HG03565 (cell line): Measurements from ENCODE around the gene NGEF.

Experiments
- ATAC-seq: cut with Tn5 transposase; IDR thresholded peaks from one replicate; pipeline ENCODE4 v1.9.1; 2021; ENCODE audit warnings: mild to moderate bottlenecking, moderate library complexity; ENCODE audit not compliant: unreplicated experiment

Gene NGEF

DNA sequence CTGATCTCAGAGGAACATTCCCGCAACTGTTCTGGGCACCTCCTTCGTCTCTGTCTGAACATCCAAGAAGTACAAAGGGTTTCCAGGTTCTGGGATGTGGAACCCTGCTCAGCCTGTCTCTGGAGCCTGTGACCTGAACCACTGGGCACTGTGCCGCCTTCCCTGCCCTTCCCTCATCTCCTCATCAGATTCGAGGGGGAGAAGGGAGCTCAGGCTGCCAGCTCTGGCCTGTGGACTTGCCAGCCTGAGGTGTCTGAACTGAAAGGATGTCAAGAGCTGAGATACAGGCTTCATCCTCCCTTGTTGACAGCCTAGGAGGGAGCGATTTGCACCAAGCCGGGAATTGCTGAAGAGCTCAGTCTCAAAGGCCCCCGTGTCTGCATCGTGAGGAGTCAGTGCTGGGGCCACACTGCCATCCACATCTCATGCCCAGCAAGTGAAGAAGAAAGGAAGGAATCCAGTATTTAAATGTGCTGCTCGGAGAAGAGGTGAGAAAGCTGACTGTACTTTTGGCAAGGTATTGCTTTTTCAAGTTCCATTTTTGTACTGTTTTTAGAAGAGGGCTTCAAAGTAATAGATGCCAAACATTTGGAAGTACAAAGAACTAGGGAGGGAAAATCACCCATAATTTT, 32.0 kb upstream of the NGEF start:
- no peak for ATAC-seq

DNA sequence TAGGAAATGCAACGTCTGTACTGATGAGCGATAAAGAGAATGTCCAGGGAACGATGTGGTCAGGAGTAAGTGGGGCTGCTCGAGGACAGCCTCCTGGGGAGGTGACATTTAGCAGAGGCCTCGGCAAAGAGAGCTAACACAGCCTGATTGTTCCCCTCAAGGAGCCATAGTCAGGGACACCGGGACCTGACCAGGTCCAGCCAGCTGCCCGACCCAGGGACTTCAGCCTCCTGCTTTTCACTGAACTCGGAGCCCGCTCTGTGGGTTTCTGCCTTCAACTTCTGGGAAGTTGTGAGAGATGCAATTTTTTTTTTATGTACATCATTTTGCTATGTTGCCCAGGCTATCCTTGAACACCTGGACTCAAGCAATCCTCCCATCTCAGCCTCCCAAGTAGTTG, 29.5 kb upstream of the NGEF start:
- ATAC-seq, result no peak

DNA sequence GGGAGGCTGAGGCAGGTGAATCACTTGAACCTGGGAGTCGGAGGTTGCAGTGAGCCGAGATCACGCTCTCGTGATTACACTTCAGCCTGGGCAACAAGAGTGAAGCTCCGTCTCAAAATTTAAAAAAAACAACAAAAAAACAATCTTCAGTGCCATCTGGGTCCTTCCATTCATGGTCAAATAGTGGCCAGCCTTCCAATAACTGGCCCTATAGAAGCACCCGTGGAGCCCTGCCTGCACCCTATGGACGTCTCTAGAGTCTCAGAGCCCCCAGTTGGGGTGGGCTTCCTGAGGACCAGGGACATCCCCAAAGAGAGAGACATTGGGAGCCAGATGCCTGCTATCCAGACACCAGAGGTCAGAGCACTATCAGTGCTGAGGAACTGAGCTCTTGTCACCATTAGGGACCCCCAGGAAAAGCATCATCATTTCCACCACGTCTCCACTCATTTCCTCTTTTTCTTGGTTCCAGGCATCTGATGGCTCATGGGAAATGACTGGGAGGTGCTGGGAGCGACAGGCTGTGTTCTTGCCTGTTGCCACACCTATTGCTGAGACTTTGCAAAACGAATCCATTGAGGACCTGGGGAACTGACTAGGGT, 28.8 kb upstream of the NGEF start:
- ATAC-seq, result no peak

DNA sequence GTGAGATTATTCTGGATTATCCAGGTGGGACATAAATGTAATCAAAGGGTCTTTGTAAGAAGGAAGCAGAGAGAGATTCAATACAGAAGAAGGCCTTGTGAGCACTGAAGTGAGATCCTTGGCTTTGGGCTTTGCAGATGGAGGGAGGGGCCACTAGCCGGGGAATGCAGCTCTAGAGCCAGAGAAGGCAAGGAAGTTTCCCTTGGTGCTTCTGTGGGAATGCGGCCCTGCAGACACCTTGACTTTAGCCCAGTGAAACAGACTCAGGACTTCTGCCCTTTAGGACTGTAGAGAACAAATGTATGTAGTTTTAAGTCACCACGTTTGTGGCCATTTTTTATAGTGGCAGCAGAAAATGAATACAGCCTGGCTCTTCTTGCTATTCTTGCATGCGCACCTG, 27.5 kb upstream of the NGEF start:
- no peak for ATAC-seq

DNA sequence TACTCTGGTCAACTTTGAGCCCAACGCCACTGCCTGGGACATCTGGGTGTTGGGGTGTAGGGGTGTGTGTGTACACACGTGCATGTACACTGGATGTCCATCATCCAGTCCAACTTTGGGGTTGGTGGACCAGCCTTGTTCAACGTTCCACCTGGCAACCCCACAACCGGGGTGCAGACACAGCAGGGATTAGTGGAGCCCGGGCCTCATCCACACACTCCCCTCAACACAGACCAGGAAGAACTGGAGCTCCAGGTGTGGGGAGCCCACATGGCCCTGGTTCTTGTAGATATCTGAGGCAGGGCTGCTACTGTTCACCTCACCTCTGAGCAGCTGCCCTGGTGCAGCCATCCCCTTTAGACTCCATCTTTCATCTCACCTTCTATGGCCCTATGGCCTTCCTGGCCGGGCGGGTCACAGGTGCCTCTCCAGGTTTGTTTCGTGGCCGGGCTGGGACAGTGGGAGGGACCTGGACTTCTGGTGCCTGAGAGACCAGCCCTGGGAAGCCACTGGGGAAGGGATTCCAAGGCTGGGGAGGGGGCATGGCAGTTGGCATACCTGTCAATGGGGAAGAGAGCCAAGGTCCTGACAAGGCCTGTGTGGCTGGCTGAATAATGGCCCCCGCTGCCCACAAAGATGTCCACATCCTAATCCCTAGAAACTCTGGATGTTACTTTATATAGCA, 26.9 kb upstream of the NGEF start:
- no peak for ATAC-seq

DNA sequence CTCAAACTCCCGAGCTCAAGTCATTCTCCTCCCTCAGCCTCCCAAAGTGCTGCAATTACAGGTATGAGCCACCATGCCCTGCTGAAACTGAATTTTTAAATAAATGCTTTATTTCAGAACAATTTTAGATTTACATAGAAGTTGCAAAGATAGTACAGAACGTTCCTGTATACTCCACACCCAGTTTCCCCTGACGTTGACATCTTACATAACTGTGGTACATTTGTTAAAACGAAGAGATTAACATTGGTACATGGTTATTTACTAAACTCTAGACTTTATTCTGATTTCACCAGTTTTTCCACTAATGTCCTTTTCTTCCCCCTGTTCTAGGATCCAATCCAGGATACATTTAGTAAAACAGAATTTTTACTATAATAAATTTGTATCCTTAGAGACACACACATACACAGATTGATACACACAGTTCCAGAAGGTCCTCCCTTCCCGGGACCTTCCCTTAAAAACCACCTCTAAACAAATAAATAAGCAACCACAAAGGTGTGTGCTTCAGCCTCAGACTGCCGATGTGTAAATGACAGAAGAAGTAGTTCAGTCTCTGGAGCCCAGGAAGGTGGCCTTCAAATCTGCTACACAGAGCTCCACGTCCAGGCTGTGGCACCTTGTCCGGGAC, 26.3 kb upstream of the NGEF start:
- no peak for ATAC-seq

DNA sequence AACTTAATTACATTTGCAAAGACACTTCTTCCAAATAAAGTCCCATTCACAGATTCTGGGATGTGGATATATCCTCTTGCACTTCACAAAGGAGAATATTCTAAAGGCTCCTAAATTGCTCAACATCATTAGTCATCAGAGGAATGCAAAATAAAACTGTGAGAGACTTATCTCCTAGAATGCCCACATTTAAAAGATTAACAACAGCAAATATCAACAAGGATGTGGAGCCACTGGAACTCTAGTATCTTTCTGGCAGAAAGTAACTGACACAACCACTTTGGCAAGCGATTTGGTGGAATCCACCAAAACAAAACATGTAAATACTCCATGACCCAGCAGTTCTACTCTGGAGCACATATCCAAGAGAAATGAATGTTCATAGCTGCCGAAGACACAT, 24.0 kb upstream of the NGEF start:
- ATAC-seq, result no peak

DNA sequence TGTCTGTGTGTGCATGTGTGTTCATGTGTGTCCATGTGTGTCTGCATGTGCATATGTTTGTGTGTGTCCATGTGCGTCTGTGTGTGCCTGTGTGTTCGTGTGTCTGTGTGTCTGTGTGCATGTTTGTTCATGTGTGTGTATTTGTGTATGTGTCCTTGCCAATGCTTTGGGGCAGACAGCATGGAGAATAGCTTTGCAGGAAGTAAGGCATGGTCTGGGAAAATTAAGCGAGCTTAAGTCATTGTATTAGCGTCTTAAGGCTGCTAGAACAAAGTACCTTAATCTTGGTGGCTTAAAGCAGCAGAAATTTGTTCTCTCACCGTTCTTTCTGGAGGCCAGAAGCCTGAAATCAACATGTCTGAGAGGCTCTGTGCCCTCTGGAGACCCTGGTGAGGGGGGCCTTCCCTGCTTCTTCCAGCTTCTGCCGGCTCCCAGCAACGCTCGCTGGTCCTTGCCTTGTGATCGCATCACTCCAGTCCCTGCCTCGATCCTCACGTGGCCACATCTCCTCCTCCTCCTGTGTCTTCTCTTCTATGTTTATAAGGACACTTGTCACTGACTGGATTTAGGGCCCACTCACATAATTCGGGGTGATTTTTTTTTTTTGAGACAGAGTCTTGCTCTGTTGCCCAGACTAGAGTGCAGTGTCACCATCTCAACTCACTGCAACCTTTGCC, 23.2 kb upstream of the NGEF start:
- ATAC-seq, result no peak

DNA sequence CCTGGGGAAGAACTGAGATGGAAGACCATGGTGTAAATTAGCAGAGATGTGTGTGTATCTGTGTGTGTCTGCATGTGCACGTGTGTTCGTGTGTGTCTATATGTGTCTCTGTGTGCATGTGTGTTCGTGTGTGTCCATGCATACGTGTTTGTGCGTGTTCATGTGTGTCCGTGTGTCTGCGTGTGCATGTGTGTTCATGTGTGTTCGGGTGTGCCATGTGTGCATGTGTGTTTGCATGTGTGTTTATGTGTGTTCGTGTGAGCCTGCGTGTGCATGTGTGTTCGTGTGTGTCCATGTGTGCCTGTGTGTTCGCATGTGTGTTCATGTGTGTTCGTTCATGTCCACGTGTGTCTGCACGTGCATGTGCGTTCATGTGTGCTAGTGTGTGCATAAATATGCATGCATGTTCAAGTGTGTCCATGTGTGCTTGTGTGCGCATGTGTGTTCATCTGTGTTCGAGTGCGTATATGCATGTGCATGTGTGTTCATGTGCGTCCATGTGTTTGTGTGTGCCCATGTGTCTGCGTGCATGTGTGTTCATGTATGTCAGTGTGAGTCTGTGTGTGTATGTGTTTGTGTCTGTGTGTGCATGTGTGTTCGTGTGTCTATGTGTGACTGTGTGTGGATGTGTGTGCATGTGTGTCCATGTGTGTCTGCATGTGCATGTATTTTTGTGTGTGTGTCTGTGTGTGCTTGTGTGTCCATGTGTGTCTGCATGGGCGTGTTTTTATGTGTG, 22.5 kb upstream of the NGEF start:
- no peak for ATAC-seq

DNA sequence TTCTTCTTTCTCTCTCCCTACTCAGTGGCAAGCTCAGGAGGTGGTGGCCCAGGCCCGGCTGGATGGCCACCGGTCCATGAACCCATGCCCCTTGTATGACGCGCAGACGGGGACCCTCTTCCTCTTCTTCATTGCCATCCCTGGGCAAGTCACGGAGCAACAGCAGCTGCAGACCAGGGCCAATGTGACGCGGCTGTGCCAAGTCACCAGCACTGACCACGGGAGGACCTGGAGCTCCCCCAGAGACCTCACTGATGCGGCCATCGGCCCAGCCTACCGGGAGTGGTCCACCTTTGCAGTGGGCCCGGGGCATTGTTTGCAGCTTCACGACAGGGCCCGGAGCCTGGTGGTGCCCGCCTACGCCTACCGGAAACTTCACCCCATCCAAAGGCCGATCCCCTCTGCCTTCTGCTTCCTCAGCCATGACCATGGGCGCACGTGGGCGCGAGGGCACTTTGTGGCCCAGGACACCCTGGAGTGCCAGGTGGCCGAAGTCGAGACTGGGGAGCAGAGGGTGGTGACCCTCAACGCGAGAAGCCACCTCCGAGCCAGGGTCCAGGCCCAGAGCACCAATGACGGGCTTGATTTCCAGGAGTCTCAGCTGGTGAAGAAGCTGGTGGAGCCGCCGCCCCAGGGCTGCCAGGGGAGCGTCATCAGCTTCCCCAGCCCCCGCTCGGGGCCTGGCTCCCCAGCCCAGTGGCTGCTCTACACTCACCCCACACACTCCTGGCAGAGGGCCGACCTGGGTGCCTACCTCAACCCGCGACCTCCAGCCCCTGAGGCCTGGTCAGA, 21.2 kb upstream of the NGEF start:
- no peak for ATAC-seq

DNA sequence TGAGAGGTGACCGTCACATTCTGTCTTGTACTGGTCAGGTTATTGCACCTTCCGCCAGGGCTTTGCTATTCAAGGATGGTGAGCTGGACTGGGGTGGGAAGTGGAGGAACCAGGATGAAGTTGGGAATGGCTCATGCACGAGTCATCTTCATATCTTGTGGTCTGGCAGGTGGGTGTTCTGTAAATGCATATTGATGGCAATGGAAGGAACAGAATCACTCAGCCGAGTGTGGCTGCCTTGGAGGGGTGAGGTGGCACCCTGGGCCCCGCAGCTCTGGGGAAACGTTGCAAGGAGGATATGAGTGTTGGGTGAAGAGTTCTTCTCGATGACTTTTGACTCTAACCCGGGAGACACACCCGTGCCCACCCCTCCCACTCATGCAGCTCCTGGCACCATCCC, 20.6 kb upstream of the NGEF start:
- ATAC-seq, result no peak

DNA sequence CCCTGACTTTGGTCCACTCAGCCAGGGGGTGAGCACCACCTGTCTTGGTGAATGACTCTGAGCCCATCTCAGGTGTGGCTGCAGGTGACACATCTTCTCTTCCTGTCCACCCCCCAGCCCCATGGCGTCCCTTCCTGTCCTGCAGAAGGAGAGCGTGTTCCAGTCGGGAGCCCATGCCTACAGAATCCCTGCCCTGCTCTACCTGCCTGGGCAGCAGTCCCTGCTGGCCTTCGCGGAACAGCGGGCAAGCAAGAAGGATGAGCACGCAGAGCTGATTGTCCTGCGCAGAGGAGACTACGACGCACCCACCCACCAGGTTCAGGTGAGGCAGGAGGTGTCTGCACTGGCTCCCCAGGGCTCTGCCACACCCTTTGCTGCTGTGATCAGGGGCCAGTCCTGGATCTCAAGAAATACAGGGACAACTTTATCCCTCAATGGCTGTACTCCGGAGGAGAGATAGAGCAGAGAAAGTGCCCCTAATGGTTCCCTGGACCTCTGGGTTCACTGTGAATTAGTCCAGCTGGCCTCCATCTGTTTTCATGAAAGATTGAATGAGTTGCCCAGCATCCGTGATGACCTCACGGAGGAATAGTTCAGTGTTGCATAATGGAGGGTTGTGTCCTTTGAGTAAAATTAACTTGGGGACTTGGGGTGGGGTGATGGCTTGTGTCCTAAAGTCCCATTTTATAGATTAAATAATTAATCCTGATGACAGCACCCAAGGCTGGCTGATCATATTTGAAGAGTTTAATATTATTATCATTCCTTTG, 19.7 kb upstream of the NGEF start, which contains the start of gene NEU2:
TSS of gene NEU2 (plus strand) at position 122 of the 770 bp plus-strand sequence. CDS start at position 122, 0 bp downstream.
- no peak for ATAC-seq

DNA sequence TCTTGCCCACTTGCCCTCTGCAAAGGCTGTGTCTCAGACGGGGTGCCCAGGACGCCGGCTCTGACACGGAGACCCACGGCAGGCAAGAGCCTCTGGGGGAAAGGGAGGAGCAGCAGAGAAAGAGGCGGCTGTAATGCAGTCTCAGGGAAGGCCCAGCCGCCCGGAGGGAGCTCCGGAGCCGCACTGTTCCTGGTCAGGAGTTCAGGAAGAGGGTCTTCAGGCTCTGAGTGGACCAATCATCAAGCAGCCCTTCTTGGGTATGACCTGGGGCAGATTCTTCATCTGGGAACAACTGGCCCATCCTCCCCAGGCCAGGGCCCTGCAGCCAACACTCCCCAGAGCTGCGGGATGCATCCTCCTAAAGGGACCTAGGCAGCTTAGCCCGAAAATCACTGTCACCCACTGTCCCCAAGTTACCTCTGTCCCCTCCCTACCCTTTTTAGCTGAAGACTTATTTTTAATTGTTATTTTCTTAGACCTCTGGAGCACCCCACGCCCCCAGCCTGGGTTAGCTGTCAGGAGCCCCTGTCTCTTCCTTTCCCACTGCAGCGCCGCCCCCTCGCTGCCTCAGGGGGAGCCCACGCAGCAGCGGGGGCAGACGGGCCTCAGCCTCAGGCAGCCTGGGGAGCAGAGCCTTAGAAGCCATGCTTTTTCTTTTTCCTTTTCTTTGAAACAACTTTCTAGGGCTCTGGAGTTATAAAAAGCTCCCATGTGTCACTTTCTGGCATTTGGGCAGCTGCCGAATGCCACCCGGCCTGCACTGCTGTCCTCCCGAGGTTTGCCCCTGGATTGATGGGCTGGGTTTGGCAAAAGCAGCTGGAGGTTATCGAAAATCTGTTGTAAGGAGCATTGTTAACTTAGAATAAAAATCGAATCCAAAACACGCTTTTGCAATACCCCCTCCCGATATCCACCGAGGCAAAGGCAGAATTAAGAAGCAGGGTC, 18.8 kb upstream of the NGEF start:
- no peak for ATAC-seq

DNA sequence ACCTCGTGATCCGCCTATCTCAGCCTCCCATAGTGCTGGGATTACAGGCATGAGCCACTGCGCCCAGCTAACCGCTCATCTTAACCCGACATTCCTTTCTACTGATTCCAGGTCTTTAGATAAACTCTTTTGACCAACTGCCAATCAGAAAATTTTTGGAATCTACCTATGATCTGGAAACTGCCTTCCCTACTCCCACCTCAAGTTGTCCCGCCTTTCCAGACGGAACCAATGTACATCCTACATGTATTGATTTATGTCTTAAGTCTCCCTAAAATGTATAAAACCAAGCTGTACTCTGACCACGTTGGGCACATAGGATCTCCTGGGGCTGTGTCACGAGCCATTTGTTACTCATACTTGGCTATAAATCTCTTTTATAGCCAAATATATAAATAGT, 16.3 kb upstream of the NGEF start:
- no peak for ATAC-seq

DNA sequence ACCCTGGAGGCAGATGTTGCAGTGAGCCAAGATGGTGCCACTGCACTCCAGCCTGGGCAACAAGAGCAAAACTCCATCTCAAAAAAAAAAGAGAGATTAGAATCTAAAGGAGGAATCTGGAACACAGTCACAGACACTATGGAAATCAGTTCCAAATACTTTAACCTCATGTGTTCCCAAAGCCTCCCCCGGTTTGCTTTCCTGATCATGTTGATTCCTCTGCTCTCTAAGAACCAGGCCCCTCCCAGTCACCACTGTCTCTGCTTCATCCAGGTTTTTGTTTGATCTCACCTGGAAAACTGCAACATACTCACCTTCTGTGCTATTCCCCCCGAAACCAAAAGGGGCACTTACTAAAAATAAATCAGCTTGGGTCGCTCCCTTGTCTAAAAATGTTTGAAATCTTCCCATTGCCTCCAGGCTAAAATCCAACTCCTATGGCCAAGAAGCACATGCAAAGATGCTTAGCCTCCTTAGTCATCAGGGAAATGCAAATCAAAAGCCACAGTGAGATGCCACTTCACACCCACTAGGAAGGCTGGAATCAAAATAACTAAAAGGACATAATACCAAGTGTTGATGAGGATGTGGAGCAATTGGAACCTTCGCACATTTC, 13.2 kb upstream of the NGEF start:
- no peak for ATAC-seq

DNA sequence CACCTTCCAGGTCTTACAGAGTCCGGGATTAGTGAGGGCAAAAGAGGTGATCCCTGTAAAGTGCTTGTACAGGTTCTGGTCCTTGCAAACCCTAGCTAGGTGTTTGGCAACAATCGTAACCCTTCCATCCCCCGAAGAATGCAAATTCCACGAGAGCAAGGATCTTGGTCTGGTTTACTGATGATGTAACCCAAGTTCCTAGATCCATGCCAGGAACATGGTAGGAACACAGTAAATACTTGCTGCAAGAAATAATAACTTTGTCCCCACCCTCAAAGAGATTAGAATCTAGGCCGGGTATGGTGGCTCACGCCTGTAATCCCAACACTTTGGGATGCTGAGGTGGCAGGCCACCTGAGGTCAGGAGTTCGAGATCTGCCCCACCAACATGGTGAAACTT, 12.7 kb upstream of the NGEF start:
- ATAC-seq, result no peak

DNA sequence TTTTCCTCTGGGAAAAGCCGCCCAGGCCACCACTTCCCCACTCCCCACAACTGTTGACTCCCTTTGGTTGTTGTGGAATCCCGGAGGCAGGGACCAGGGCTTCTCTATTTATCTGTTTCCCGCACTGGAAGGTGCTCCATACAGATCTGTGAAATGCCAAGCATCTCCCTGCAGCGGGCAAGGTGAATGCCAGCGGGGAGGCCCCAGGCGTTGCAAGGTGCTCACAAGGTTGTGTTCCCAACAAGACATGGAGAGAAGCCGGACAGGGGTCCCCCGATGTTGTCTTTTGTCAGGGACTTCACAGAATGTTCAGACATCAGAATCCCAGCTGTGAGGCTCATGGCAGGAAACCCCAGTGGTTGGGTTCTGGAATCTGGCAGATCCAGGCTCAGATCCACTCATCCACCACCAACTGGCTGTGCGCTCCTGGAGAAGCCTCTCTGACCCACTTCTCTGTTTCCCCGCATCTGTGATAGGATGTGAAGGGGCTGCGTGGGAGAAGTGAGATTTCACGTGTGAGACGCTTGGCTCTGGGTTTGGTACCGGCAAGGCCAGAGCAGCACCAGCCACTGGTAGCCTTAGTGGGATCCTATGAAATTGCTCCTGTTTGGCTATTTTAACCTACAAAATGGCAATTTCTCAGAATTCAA, 10.8 kb upstream of the NGEF start:
- ATAC-seq, result no peak
